Globus pallidus (tissue), 1 donor: ENCODE results near the gene ODAPH.

Source experiments
- DNase-seq: peaks from one replicate; pipeline ENCODE4 v3.0.0-alpha.2; 2015; ENCODE audit warnings: low spot score

ODAPH gene

GRCh38 chr4:75544870-75545269 is 11.0 kb upstream of the ODAPH start:
- DNase-seq, result no peak

GRCh38 chr4:75545526-75545925 is 10.3 kb upstream of the ODAPH start:
- no peak for DNase-seq

GRCh38 chr4:75547647-75548387 is 8.0 kb upstream of the ODAPH start:
- DNase-seq, result peak; percentile 11

GRCh38 chr4:75549019-75549418 is 6.8 kb upstream of the ODAPH start:
- no peak for DNase-seq

GRCh38 chr4:75552452-75552851 is 3.4 kb upstream of the ODAPH start:
- no peak for DNase-seq

- DNase-seq, result no peak
Measured at GRCh38 chr4:75557696-75558095, 1.8 kb downstream of the ODAPH start.

- DNase-seq, result no peak
Measured at GRCh38 chr4:75561789-75562188, 5.9 kb downstream of the ODAPH start.

- DNase-seq, result no peak
Measured at GRCh38 chr4:75564023-75564422, 8.2 kb downstream of the ODAPH start.

- DNase-seq, result no peak
Measured at GRCh38 chr4:75565481-75565880, 9.6 kb downstream of the ODAPH start.

- no peak for DNase-seq
Measured at GRCh38 chr4:75566911-75567310, 11.0 kb downstream of the ODAPH start.

- no peak for DNase-seq
Measured at GRCh38 chr4:75567725-75568124, 11.9 kb downstream of the ODAPH start.

- DNase-seq, result no peak
Measured at GRCh38 chr4:75584067-75584466, 28.2 kb downstream of the ODAPH start.

- DNase-seq, result no peak
Measured at GRCh38 chr4:75593393-75593792, 37.5 kb downstream of the ODAPH start.

- DNase-seq, result no peak
Measured at GRCh38 chr4:75596061-75596460, 40.2 kb downstream of the ODAPH start.

- DNase-seq, result no peak
Measured at GRCh38 chr4:75598390-75598789, 42.5 kb downstream of the ODAPH start.

- no peak for DNase-seq
Measured at GRCh38 chr4:75599647-75600046, 43.8 kb downstream of the ODAPH start.

GRCh38 chr4:75605928-75606327 is 50.1 kb downstream of the ODAPH start:
- DNase-seq, result no peak

GRCh38 chr4:75612306-75612705 is 56.4 kb downstream of the ODAPH start:
- peak; percentile 57 for DNase-seq
